GM18508 (cell line): ENCODE results near the gene CLEC17A.
"Not testable (repeated sequence)": the region's sequence is repeated elsewhere in the genome, so short reads cannot be mapped to it uniquely, and the experiment has no call there.

Experiments
- ATAC-seq: cut with Tn5 transposase; IDR thresholded peaks from one replicate; pipeline ENCODE4 v1.9.1; 2021; ENCODE audit warnings: moderate number of reproducible peaks; ENCODE audit not compliant: insufficient read depth, unreplicated experiment

CLEC17A gene

GRCh38 chr19:14577264-14577663 is 5.6 kb upstream of the CLEC17A start:
- no peak for ATAC-seq

GRCh38 chr19:14577885-14578427 is 4.9 kb upstream of the CLEC17A start:
- ATAC-seq = no peak

DNA sequence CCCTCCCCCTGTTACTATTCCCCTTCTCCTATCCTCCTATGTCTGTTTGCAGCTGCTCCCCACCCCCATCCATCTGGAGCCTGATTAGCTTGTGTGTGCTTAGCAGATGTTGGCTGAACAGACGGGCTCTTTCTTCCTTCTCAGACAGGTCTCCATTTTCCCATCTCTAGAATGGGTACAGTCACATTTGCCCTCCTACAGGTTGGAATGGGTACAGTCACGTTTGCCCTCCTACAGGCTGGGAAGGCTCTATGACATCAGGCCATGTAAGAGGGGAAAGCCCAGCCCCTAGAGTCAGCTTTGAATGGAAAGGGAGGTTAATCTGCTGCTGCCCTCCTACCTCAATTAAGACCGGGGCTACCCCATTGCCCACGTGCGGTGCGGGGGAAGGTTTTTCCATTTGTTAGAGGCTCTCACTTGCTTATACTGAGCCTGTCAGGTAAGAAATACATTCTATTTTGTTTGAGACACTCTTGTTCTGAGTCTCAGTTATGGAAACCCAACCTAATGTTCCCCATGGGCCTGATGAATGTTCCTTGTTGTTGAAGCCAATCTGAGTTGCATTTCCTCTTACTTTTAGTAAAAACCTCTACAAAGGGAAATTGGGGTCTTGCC is 2.2 kb upstream of the CLEC17A start:
- ATAC-seq = no peak

GRCh38 chr19:14584372-14584771 is 1.5 kb downstream of the CLEC17A start:
- ATAC-seq = not testable (repeated sequence)

GRCh38 chr19:14585187-14585586 is 2.3 kb downstream of the CLEC17A start:
- peak; percentile 54 for ATAC-seq

DNA sequence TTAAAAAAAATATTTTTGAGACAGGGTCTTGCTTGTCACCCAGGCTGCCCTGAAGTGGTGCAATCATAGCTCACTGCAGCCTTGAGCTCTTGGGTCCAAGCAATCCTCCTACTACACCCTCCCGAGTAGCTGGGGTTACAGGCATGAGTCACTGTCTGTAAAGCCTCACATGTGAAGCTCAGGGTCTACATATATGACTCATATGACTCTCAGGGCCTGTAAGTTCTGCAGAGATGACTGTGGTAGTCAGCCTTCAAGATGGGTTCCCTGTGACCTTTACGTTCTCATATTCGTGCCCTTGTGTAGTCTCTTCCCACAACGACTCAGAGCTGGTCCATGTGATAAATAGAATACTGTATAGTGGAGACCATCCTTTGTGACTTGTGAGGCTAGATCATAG is 6.5 kb downstream of the CLEC17A start:
- ATAC-seq = not testable (repeated sequence)

DNA sequence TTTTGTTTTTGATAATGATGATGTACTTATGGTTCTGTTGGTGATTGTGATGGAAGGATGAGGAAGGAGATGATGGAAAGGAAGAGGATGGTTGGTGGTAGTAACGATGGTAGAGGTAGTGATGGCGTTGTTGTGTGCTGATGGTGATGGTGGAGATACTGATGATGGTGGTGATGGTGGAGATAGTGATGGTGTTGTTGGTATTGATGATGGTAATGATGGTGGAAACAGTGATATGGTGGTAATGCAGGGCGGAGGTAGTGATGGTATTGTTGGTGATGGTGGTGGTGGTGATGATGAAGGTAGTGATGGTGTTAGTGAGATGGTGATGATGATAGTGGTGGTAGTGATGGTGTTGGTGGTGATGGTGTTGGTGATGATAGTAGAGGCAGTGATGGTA is 12.7 kb downstream of the CLEC17A start:
- ATAC-seq = no peak

DNA sequence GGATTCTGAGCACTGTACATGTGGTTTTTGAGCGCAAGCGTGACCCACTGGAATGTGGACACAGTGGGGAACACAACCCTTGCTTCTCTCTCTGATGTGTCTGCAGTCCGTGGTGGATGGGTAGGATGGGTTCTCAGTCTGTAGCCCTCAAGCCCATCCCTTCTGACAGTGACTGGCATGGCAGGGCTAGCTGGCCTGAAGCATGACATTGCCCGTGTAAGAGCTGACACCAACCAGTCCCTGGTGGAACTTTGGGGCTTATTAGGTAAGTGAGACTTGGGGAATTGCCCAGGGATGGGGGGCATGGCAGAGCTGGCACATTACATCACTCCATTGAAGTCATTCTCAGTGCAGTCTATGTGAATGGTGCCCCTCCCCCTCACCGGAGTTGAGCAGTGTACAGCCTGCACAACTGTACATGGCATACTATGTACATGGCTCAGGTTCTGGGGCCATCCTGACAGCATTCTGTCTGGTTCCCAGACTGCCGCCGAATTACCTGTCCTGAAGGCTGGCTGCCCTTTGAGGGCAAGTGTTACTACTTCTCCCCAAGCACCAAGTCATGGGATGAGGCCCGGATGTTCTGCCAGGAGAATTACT is 16.8 kb downstream of the CLEC17A start:
- no peak for ATAC-seq

DNA sequence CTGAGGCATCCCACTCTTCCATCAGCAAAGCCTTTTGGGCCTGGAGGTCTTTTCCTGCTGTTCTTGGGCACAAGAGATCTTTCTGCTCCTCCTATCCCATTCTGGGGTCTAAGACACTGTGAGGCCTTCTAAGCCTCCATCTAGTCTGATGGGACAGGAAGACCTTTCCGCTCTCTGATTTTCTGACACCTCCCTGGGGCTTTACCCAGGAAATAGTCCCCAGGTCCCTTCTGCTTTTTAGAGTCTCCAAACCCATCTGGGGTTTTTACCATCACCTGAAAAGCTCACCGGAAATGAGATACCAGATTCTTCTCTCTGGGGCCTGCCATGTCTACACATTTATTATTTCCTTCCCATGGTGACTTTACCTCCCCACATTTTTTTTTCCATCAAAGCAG is 21.1 kb downstream of the CLEC17A start:
- no peak for ATAC-seq

GRCh38 chr19:14606627-14607026 is 23.7 kb downstream of the CLEC17A start:
- no peak for ATAC-seq

- no peak for ATAC-seq
These were observed 28.2 kb downstream of the CLEC17A start for GRCh38 chr19:14611051-14611450.

DNA sequence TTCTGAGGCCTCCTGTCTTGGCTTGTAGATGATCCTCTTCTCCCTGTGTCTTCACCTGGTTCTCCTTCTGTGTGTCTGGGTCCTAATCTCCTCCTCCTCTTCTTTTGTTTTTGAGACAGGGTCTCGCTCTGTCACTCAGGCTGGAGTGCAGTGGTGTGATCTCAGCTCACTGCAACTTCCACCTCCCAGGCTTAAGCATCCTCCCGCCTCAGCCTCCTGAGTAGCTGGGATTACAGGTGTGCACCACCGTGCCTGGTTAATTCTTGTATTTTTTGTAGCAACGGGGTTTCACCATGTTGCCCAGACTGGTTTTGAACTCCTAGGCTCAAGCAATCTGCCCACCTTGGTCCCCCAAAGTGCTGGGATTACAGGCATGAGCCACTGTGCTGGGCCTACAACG is 29.4 kb downstream of the CLEC17A start:
- ATAC-seq = not testable (repeated sequence)

- ATAC-seq = no peak
These were observed 29.8 kb downstream of the CLEC17A start for GRCh38 chr19:14612657-14613056.

GRCh38 chr19:14613399-14614098 is 30.7 kb downstream of the CLEC17A start:
- ATAC-seq = not testable (repeated sequence)

- no peak for ATAC-seq
These were observed 31.2 kb downstream of the CLEC17A start for GRCh38 chr19:14614099-14614412.

DNA sequence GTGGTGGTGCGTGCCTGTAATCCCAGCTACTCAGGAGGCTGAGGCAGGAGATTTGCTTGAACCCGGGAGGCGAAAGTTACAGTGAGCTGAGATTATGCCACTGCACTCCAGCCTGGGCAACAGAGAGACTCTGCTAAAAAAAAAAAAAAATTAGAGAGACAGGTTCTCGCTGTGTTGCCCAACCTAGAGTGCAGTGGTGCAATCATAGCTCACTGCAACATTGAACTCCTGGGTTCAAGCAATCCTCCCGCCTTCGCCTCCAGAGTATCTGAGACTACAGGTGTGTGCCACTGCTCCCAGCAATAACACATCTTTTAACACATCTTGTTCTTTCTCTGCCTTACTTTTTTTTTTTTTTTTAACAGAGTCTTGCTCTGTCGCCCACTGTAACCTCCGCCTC is 32.7 kb downstream of the CLEC17A start:
- no peak for ATAC-seq

DNA sequence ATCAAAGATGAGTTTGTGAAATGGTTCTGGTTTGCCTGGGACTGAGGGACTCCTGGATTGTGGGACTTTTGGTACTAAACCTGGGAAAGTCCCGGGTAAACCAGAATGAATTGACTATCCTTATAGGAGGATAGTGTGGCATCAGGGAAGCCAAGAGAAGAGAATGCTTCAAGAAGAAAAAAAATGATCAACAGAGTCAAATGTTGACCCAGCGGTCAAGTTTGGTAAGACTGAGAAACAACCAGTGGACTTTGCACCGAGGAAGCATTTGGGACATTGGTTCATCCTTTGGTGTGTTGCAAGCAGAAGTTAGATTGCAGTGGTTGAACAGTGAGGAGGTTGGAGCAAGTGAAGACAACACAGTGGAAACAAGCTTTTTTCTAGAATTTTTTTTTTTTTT is 33.5 kb downstream of the CLEC17A start:
- ATAC-seq = no peak

- no peak for ATAC-seq
These were observed 36.5 kb downstream of the CLEC17A start for GRCh38 chr19:14619404-14619803.

DNA sequence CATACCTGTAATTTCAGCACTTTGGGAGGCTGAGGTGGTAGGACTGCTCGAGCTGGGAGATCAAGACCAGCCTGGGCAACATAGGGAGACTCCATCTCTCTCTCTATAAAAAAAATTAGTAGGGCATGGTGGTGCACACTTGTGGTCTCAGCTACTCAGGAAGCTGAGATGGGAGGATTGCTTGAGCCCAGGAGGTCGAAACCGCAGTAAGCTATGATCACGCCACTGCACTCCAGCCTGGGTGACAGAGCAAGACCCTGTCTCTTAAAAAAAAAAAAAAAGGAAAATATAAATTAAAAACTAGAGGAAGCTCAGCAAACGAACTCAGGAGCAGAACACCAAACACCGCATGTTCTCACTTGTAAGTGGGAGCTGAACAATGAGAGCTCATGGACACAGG is 41.6 kb downstream of the CLEC17A start:
- not testable (repeated sequence) for ATAC-seq

- ATAC-seq = no peak
These were observed 46.7 kb downstream of the CLEC17A start for GRCh38 chr19:14629557-14629956.

- ATAC-seq = no peak
These were observed 49.4 kb downstream of the CLEC17A start for GRCh38 chr19:14632286-14632685.
